ENCODE measurements around the gene ASB16. TPM values are rescaled to one million over a fixed set of nuclear protein-coding genes. Genes with fewer than 3 reads are reported as not detected.

The ASB16 gene
- total RNA-seq, 1 donor from 2014 or later, result 12.9 TPM

- peak overlapping the region; percentile 26 for H3K4me3 ChIP-seq
Observed at GRCh38 chr17:44210342-44211192, 40.1 kb downstream of the ASB16 start.

DNA sequence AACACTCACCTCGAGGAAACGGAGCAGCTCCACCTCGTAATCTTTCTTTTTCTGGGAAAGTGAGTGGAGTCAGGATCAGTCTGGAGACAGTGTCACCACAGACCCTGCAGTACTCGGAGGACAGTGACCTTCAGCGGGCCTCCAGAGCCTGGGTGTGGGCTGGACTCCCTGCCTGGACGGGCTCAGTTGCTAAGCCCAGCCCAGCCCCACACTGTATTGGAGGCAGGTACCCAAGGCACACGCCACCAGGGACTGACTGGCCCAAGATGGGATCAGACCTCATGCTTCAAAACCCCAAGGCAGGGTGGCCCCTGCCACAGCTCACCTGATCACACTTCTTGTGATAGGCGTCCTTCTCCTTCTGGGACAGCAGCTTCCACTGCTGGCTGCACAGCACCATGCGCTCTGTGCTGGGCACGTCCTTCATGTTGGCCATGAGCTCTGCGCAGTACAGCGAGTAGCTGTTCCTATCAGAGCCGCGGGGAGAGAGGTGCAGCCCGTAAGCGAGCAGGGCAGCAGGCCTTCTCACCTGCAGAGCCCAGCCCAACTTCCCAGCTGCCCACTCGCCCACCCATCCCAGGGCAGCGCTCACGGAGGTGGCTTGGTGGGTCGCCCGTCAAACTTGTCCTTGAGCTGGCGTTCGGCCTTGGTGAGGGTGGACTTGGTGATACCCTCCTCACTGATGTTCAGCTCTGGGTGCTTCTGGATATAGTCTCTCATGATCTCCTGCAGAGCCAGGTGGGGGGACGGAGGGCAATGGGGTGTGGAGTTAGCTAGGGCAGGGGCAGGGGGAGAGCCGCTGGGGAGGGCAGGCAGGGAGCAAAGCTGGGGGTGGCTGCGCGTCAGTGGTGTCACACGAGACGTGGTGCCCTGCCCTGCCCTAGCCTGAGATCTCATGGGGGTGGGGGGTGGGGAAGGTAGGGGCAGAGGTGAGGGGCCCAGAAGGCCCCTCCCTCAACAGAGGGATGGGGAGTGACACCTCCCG lies 41.1 kb downstream of the ASB16 start:
- no peak for TF ChIP-seq CTCF (IDR thresholded peaks at IDR 0.05; ENCODE audit: borderline replicate concordance)
- Histone ChIP-seq H3K4me1 (peaks cover 31% of the 10 kb centered on the region), H3K36me3 (peaks cover 87% of the 10 kb centered on the region), H3K27me3 (ENCODE audit: low read depth) (no peaks in the 10 kb centered on the region), H3K27ac (replicated peaks) (no peak overlapping the region), H3K9me3 (replicated peaks) (no peaks in the 10 kb centered on the region), H3K4me3 (no peak overlapping the region)
- intact Hi-C loops (cut with micrococcal nuclease), result loop anchor here (5.0 kb wide), 1 partner anchor 121 kb away; no protein-coding TSS in a partner anchor
- DNase-seq, result no peak

More at GRCh38 chr17:44210342-44211192, 40.1 kb downstream of the ASB16 start:
- peak; percentile 99 for TF ChIP-seq CTCF (IDR thresholded peaks at IDR 0.05; ENCODE audit: borderline replicate concordance)
- Histone ChIP-seq H3K4me1 (peaks cover 22% of the 10 kb centered on the region), H3K36me3 (peaks cover 77% of the 10 kb centered on the region), H3K27ac (replicated peaks) (peak overlapping the region; percentile 54), H3K9me3 (replicated peaks) (no peaks in the 10 kb centered on the region), H3K27me3 (ENCODE audit: low read depth) (no peaks in the 10 kb centered on the region)
- intact Hi-C loops (cut with micrococcal nuclease), result loop anchor here (5.0 kb wide), 1 partner anchor 122 kb away; no protein-coding TSS in a partner anchor
- peak; percentile 89 for DNase-seq

GRCh38 chr17:44212507-44213402 lies 42.3 kb downstream of the ASB16 start:
- Histone ChIP-seq H3K4me1 (peaks cover 43% of the 10 kb centered on the region), H3K4me3 (no peak overlapping the region), H3K9me3 (replicated peaks) (no peaks in the 10 kb centered on the region), H3K27ac (replicated peaks) (no peak overlapping the region), H3K27me3 (ENCODE audit: low read depth) (no peaks in the 10 kb centered on the region), H3K36me3 (peaks cover 83% of the 10 kb centered on the region)
- intact Hi-C loops (cut with micrococcal nuclease), result loop anchor here (5.0 kb wide), 1 partner anchor 120 kb away; no protein-coding TSS in a partner anchor
- TF ChIP-seq CTCF (IDR thresholded peaks at IDR 0.05; ENCODE audit: borderline replicate concordance), result no peak
- no peak for DNase-seq

- Histone ChIP-seq H3K9me3 (replicated peaks) (no peaks in the 10 kb centered on the region), H3K4me1 (peaks cover 49% of the 10 kb centered on the region), H3K4me3 (no peak overlapping the region), H3K36me3 (peaks cover 75% of the 10 kb centered on the region), H3K27me3 (ENCODE audit: low read depth) (no peaks in the 10 kb centered on the region), H3K27ac (replicated peaks) (no peak overlapping the region)
- intact Hi-C loops (cut with micrococcal nuclease), result loop anchor here (5.0 kb wide), 1 partner anchor 119 kb away; no protein-coding TSS in a partner anchor
- TF ChIP-seq CTCF (IDR thresholded peaks at IDR 0.05; ENCODE audit: borderline replicate concordance), result no peak
- DNase-seq, result no peak
Observed at GRCh38 chr17:44213403-44214229, 43.1 kb downstream of the ASB16 start.

Data from left ventricle myocardium inferior (tissue), 1 donor.